Measurements from ENCODE around the gene NFE2L2.
"Not testable (repeated sequence)": the region's sequence is repeated elsewhere in the genome, so short reads cannot be mapped to it uniquely, and the experiment has no call there.

The NFE2L2 gene

DNA sequence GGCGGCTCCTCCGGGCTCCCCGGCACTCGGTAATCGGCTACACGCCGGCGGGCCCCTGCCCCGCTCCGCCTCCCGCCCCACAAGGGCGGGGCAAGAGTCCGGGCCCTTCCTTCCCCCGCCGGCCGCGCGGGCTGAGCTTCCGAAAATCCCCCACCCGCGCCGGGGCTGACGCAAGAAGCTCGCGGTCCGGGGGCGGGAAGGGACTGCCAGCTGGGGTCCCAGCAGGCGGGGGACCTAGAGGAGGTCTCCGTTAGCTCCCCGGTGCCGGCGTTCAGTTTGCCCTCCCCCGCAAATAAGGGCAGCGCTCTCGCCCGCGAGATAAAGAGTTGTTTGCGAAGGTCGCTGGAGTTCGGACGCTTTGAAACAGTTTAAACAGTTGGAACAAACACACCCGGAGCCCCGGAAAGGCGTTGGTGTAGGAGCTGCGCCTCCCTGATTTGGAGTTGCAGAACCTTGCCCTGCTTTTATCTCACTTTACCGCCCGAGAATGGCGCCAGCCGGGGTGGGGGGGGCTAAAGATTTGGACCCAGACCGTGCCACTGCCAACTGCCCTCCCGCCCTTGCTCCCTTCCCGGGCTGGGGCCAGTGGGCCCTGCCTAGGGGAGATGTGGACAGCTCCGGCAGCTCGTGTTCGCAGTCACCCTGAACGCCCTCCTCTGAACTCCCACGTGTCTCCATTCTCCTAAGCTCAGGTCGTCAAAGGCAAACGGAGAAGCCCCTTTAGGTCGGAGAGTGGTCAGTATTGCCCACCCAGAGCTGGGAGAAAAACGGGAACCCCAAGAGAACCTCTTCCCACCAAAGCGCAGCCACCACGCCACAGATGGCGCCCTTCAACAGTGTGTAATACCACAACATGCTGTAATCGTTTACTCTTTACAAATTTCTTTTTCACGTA lies at the start of gene NFE2L2:
Gene NFE2L2 (minus strand): TSS at position 35 of the 895 bp plus-strand sequence. CDS start 151 bp downstream, outside the sequence.
- H3K4me3 ChIP-seq (ENCODE audit: low read depth, low read length): peak within 1 kb of the TSS; percentile 89
- TF ChIP-seq, protein P1, sequence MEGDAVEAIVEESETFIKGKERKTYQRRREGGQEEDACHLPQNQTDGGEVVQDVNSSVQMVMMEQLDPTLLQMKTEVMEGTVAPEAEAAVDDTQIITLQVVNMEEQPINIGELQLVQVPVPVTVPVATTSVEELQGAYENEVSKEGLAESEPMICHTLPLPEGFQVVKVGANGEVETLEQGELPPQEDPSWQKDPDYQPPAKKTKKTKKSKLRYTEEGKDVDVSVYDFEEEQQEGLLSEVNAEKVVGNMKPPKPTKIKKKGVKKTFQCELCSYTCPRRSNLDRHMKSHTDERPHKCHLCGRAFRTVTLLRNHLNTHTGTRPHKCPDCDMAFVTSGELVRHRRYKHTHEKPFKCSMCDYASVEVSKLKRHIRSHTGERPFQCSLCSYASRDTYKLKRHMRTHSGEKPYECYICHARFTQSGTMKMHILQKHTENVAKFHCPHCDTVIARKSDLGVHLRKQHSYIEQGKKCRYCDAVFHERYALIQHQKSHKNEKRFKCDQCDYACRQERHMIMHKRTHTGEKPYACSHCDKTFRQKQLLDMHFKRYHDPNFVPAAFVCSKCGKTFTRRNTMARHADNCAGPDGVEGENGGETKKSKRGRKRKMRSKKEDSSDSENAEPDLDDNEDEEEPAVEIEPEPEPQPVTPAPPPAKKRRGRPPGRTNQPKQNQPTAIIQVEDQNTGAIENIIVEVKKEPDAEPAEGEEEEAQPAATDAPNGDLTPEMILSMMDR (IDR thresholded peaks at IDR 0.05; ENCODE audit: low read depth, low read length): peak; percentile 11; the same call in 1 of the 2 replicates

DNA sequence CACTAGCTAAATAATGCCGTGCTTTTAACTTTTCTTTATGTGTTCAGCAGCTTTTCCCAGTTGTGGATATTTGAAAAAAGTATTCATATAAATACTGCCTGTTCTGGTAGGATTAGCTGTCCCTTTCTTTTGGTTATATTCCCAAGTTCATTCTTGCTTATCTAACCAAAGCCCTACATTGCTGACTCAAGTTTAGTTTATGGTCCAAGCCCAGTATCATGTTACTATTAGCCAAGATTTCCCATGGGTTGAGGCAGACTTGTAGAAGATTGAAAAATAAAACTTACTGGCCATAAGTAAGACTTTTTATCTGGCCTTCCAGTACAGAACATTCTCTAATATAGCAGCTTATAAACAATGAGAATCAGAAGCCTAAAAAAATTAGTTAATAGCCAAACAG lies 49.7 kb upstream of the NFE2L2 start:
- TF ChIP-seq, protein P1 (IDR thresholded peaks at IDR 0.05; ENCODE audit: low read depth, low read length): no peak

DNA sequence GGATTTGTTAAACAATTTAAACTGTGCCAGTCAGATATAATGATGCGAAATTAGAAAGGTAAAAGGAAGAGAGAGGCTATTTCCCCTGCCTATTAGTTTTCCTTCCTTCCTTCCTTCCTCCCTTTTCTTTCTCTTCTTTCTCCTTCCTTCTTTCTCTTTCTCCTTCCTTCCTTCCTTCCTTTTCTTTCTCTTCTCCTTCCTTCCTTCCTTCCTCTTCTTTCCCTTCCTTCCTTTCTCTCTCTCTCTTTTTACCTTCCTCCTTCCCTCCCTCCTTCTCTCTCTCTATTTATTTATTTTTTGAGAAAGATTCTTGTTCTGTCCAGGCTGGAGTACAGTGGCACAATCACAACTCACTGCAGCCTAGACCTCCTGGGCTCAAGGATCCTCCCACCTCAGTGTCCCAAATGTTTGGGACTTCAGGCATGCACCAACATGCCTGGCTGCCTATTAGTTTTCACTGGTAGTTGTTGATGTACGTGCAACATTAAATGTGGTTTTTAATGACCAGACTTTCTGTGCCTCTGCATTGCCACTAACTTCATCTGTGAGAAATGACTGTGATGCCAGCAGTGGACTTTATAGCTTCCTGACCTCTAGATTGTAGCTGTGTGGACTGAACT lies 48.7 kb upstream of the NFE2L2 start:
- TF ChIP-seq, protein P1 (IDR thresholded peaks at IDR 0.05; ENCODE audit: low read depth, low read length): no peak
- no peak overlapping the region for H3K4me3 ChIP-seq (ENCODE audit: low read depth, low read length)

More for the DNA sequence above, 49.7 kb upstream of the NFE2L2 start:
- H3K4me3 ChIP-seq (ENCODE audit: low read depth, low read length): no peak overlapping the region

DNA sequence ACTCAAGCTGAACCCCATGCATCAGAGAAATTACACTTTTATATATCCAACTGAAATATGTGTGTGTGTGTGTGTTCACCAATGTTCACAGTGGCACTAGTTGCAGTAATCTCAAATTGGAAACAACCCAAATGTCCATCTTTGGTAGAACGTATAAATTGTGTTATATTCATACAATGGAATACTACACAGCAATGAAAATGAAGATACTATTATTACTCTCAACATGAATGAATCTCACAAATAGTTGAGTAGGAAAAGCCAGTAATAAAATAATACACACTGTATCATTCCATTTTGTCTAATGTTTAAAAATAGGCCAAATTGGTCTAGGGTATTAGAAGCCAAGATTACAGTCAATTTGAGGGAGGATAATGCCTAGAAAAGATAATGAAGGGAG lies 48.0 kb upstream of the NFE2L2 start:
- TF ChIP-seq, protein P1 (IDR thresholded peaks at IDR 0.05; ENCODE audit: low read depth, low read length): no peak
- no peak overlapping the region for H3K4me3 ChIP-seq (ENCODE audit: low read depth, low read length)

DNA sequence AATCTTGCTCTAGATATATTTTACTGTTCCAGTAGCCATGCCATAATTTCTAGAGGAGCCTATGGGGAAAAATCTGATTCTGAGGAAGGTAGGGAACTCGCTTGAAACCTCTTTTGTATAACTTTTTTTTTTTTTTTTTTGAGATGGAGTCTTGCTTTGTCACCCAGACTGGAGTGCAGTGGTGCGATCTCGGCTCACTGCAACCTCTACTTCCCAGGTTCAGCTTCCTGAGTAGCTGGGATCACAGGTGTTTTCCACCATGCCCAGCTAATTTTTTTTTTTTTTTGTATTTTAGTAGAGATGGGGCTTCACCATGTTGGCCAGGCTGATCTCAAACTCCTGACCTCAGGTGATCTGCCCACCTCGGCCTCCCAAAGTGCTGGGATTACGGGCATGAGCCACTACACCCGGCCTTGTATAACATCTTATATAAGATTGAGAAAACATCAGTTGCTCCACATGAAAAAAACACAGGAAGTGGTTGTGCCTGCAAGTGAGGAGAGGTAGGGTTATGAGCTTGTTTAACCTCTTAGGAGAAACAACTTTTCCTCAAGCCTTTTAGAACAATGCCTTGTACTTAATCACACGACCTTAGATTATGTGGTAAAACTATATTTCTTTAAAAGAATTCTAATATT lies 45.3 kb upstream of the NFE2L2 start:
- not testable (repeated sequence) for H3K4me3 ChIP-seq (ENCODE audit: low read depth, low read length)

DNA sequence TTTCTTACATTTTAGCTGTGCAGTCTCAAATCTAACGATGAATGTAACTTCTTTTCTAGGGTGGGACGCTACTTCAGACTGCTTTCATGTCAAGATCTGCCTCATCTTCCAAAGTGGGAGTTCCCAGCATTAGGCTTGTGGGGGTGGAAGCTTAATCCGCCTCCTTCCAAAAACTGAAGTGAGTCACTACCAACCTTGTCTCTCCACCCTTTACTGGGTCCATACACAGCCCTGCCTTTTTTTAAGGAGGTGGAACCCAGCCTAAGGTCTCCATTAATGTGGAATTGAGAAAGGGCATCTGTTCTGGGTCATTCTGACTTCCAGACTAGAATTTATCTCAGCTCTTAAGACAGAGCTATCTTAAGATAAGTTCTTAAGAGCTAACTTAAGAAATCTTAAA lies 42.0 kb upstream of the NFE2L2 start:
- TF ChIP-seq, protein P1 (IDR thresholded peaks at IDR 0.05; ENCODE audit: low read depth, low read length): no peak

DNA sequence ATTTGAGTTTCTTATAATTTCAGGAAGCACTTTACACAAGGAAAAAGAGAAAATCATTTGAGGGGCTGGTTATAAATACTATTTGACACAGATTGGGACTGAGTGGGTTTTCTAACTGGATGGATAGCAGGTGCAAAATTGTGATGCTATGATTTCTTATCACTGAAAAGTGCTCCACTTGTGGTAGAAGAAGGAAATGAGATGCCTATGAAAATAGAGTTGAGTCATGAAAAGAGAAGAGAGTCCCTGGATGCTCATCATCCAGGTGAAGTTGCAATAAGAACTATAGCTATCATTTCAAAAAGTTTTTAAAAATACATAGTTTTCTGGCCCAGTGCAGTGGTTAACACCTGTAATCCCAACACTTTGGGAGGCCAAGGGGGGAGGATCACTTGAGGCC lies 39.4 kb upstream of the NFE2L2 start:
- no peak overlapping the region for H3K4me3 ChIP-seq (ENCODE audit: low read depth, low read length)

More for the DNA sequence above, 42.0 kb upstream of the NFE2L2 start:
- H3K4me3 ChIP-seq (ENCODE audit: low read depth, low read length): no peak overlapping the region

More for the DNA sequence above, 39.4 kb upstream of the NFE2L2 start:
- TF ChIP-seq, protein P1 (IDR thresholded peaks at IDR 0.05; ENCODE audit: low read depth, low read length): no peak
